ENCODE results near the gene PLA2G6.

DNA sequence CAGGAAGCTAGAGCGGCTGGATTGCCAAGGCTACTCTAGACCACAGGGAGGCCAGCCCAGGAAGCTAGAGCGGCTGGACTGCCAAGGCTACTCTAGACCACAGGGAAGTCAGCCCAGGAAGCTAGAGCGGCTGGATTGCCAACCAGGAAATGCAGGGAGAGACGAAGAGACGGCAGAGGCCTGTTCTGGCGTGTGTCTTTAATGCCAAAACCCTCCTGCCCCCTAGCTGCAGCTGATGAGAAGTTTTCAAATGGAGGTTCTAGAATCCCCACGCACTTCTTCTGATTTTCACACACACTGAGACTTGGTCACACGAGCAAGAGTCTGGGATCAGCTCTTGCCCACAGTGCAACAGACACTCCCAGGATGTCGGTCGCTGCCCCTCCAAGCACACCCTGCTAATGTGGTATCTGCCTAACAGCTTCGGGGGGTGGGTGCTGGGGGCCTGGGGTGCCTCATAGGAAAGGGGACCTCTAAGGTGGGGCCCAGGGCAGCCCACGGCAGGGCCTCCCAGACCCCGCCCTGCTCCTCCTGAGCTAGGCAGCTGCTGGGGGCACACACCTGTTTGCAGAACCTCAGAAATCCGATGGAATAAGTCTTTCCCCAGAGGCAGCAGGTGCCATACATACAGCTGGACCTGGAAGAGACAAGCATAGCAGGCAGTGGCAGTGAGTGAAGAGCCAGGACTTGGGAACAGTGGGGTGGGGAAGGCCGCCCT is 48.6 kb upstream of the PLA2G6 start:
- TF ChIP-seq, protein P1, sequence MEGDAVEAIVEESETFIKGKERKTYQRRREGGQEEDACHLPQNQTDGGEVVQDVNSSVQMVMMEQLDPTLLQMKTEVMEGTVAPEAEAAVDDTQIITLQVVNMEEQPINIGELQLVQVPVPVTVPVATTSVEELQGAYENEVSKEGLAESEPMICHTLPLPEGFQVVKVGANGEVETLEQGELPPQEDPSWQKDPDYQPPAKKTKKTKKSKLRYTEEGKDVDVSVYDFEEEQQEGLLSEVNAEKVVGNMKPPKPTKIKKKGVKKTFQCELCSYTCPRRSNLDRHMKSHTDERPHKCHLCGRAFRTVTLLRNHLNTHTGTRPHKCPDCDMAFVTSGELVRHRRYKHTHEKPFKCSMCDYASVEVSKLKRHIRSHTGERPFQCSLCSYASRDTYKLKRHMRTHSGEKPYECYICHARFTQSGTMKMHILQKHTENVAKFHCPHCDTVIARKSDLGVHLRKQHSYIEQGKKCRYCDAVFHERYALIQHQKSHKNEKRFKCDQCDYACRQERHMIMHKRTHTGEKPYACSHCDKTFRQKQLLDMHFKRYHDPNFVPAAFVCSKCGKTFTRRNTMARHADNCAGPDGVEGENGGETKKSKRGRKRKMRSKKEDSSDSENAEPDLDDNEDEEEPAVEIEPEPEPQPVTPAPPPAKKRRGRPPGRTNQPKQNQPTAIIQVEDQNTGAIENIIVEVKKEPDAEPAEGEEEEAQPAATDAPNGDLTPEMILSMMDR (tag by site-specific recombination; IDR thresholded peaks at IDR 0.05): no peak
- TF ChIP-seq ZBTB26 (tag by site-specific recombination; optimal IDR thresholded peaks at IDR 0.05) (no peak), ZNF558 (tag by site-specific recombination; IDR thresholded peaks at IDR 0.05) (no peak), ZNF175 (tag by site-specific recombination; IDR thresholded peaks at IDR 0.05) (no peak), ZNF324 (tag by site-specific recombination; IDR thresholded peaks at IDR 0.05) (no peak), ZNF704 (tag by site-specific recombination; IDR thresholded peaks at IDR 0.05) (no peak), FEZF1 (tag by site-specific recombination; IDR thresholded peaks at IDR 0.05) (no peak), ZNF777 (tag by site-specific recombination; IDR thresholded peaks at IDR 0.05; ENCODE audit: borderline replicate concordance) (no peak)
- TF ChIP-seq, protein P2, sequence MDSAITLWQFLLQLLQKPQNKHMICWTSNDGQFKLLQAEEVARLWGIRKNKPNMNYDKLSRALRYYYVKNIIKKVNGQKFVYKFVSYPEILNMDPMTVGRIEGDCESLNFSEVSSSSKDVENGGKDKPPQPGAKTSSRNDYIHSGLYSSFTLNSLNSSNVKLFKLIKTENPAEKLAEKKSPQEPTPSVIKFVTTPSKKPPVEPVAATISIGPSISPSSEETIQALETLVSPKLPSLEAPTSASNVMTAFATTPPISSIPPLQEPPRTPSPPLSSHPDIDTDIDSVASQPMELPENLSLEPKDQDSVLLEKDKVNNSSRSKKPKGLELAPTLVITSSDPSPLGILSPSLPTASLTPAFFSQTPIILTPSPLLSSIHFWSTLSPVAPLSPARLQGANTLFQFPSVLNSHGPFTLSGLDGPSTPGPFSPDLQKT (IDR thresholded peaks at IDR 0.05; ENCODE audit: borderline replicate concordance, low read depth, low read length): no peak
